HG03457 (cell line): ENCODE measurements around the gene GALNT4.

Source experiments
- ATAC-seq: cut with Tn5 transposase; IDR thresholded peaks from one replicate; pipeline ENCODE4 v1.9.1; 2021; ENCODE audit warnings: moderate number of reproducible peaks; ENCODE audit not compliant: unreplicated experiment

The GALNT4 gene

GRCh38 chr12:89494411-89495231 is 30.0 kb downstream of the GALNT4 start:
- ATAC-seq: no peak

GRCh38 chr12:89493670-89494302 is 30.8 kb downstream of the GALNT4 start:
- no peak for ATAC-seq

- ATAC-seq: no peak
These were observed 31.7 kb downstream of the GALNT4 start for GRCh38 chr12:89492883-89493282.

GRCh38 chr12:89490922-89491321 is 33.7 kb downstream of the GALNT4 start:
- ATAC-seq: no peak

- no peak for ATAC-seq
These were observed 38.3 kb downstream of the GALNT4 start for GRCh38 chr12:89486264-89486663.

GRCh38 chr12:89484470-89484869 is 40.1 kb downstream of the GALNT4 start:
- ATAC-seq: no peak

- no peak for ATAC-seq
These were observed 43.2 kb downstream of the GALNT4 start for GRCh38 chr12:89481213-89481914.

- no peak for ATAC-seq
These were observed 44.6 kb downstream of the GALNT4 start for GRCh38 chr12:89479982-89480381.

GRCh38 chr12:89477633-89478279 is 46.8 kb downstream of the GALNT4 start:
- ATAC-seq: no peak

GRCh38 chr12:89476904-89477595 is 47.5 kb downstream of the GALNT4 start:
- no peak for ATAC-seq

- ATAC-seq: no peak
These were observed 48.4 kb downstream of the GALNT4 start for GRCh38 chr12:89476232-89476631.

- no peak for ATAC-seq
These were observed 49.2 kb downstream of the GALNT4 start for GRCh38 chr12:89475203-89475990.

- ATAC-seq: no peak
These were observed 50.0 kb downstream of the GALNT4 start for GRCh38 chr12:89474615-89475014.
